Endothelial cell of umbilical vein (primary cell): ENCODE data around the gene SNHG17. TPM values are rescaled to one million over a fixed set of nuclear protein-coding genes. Genes with fewer than 3 reads are reported as not detected.
"Not testable (repeated sequence)": the region's sequence is repeated elsewhere in the genome, so short reads cannot be mapped to it uniquely, and the experiment has no call there.

Source experiments
- BruUV-seq: library from RNA; stranded (reverse); fragments of 400-500 nt; replicated peaks from 2 replicates; lab custom pipeline; 2021; lab: Mats Ljungman, UMichigan
- CTCF ChIA-PET: fragments of 300-600, 350-600 bp; sonication (Branson Sonifier 250); formaldehyde crosslinking; loops from one replicate; lab custom pipeline; 2021; ENCODE audit warnings: antibody characterized with exemption, inconsistent platforms; lab: Charles Lee
- POLR2A ChIA-PET: fragments of 300-600, 350-600 bp; sonication (Branson Sonifier 250); formaldehyde crosslinking; loops from one replicate; lab custom pipeline; 2021; ENCODE audit warnings: antibody characterized with exemption, inconsistent platforms; lab: Charles Lee
- DNase-seq: peaks from one replicate; pipeline ENCODE4 v3.0.0-alpha.2; 2011; ENCODE audit warnings: low read depth, low spot score
- FAIRE-seq: peaks from 2 replicates; lab custom pipeline; 2011; peaks lifted over from hg19 to GRCh38; lab: Jason Lieb, UNC
- H2AFZ ChIP-seq: 2 replicates; pipeline ENCODE4 v1.6.0; 2012; ENCODE audit warnings: low read depth, low read length, control low read depth, inconsistent platforms
- H3K27ac ChIP-seq: 2 replicates; pipeline ENCODE4 v1.5.1; 2011; ENCODE audit warnings: low read depth, mild to moderate bottlenecking, control low read depth, low read length, moderate library complexity; ENCODE audit not compliant: insufficient read depth
- H3K27me3 ChIP-seq, 2 experiments: 2 replicates each; pipeline versions ENCODE4 v1.6.0 to v1.6.1; 2011; ENCODE audit warnings: low read length in 2 of 2, mixed read lengths in 1 of 2; ENCODE audit not compliant: control insufficient read depth in 2 of 2, insufficient read depth in 2 of 2
- H3K36me3 ChIP-seq, 2 experiments: 2 replicates in 1 of 2; 3 replicates in 1 of 2; pipeline ENCODE4 v1.5.1; 2011; ENCODE audit warnings: low read length in 2 of 2, mild to moderate bottlenecking in 1 of 2, moderate library complexity in 1 of 2; ENCODE audit not compliant: control insufficient read depth in 2 of 2, insufficient read depth in 2 of 2; ENCODE audit errors: extremely low read depth in 1 of 2
- H3K4me1 ChIP-seq: 3 replicates; pipeline ENCODE4 v1.5.1; 2011; ENCODE audit warnings: mild to moderate bottlenecking, low read length; ENCODE audit not compliant: control insufficient read depth, insufficient read depth; ENCODE audit errors: extremely low read depth
- H3K4me2 ChIP-seq: 2 replicates; pipeline ENCODE4 v1.6.1; 2011; ENCODE audit warnings: low read length, control low read depth, mixed read lengths; ENCODE audit not compliant: insufficient read depth
- H3K4me3 ChIP-seq, 3 experiments: fragments of 200-600 bp in 1 of 3; sonication (generic), shearing (Covaris generic) in 1 of 3; replicated peaks in 1 of 3; 2 replicates each; pipeline ENCODE4 v1.5.1; 2011 to 2016; ENCODE audit warnings: control low read depth in 3 of 3, low read length in 3 of 3, mild to moderate bottlenecking in 2 of 3, inconsistent platforms in 1 of 3, low read depth in 1 of 3, moderate library complexity in 1 of 3; ENCODE audit not compliant: insufficient read depth in 1 of 3
- H3K79me2 ChIP-seq: 2 replicates; pipeline ENCODE4 v1.6.0; 2012; ENCODE audit warnings: low read length, inconsistent platforms; ENCODE audit not compliant: control insufficient read depth, insufficient read depth
- H3K9ac ChIP-seq: replicated peaks from 2 replicates; pipeline ENCODE3; 2011; ENCODE audit warnings: low read length, control low read depth; ENCODE audit not compliant: insufficient read depth; ENCODE audit errors: extremely low read depth
- H3K9me1 ChIP-seq: replicated peaks from 3 replicates; pipeline ENCODE4 v1.6.0; 2011; ENCODE audit warnings: mild to moderate bottlenecking, low read length; ENCODE audit not compliant: control insufficient read depth, insufficient read depth; ENCODE audit errors: extremely low read depth
- H3K9me3 ChIP-seq: replicated peaks from 2 replicates; pipeline ENCODE4 v1.5.1; 2012; ENCODE audit warnings: low read length, inconsistent platforms; ENCODE audit not compliant: control insufficient read depth, insufficient read depth
- H4K20me1 ChIP-seq: replicated peaks from 2 replicates; pipeline ENCODE3; 2011; ENCODE audit warnings: mild to moderate bottlenecking, low read length; ENCODE audit not compliant: control insufficient read depth, insufficient read depth; ENCODE audit errors: extremely low read depth
- EZH2 ChIP-seq: IDR thresholded peaks from 2 replicates; pipeline ENCODE4 v1.6.1; 2012; ENCODE audit warnings: borderline replicate concordance, low read depth, mild to moderate bottlenecking, moderate library complexity, low read length, inconsistent platforms; ENCODE audit not compliant: severe bottlenecking
- FOS ChIP-seq: IDR thresholded peaks from 2 replicates; pipeline ENCODE4 v1.6.1; 2011; ENCODE audit warnings: mild to moderate bottlenecking, low read length, moderate library complexity, borderline replicate concordance; ENCODE audit not compliant: insufficient read depth
- GATA2 ChIP-seq: IDR thresholded peaks from 2 replicates; pipeline ENCODE4 v1.7.0; 2011; ENCODE audit warnings: low read depth, mild to moderate bottlenecking, moderate library complexity, mixed read lengths, low read length; ENCODE audit not compliant: insufficient read length, insufficient read depth
- JUN ChIP-seq: IDR thresholded peaks from 2 replicates; pipeline ENCODE4 v1.6.1; 2011; ENCODE audit warnings: borderline replicate concordance, low read depth; ENCODE audit not compliant: insufficient read length, insufficient read depth
- MYC ChIP-seq: IDR thresholded peaks from one replicate; pipeline ENCODE4 v1.6.1; 2011; ENCODE audit warnings: mild to moderate bottlenecking, low read depth, low read length
- POLR2A ChIP-seq: IDR thresholded peaks from 2 replicates; pipeline ENCODE4 v1.6.1; 2012; ENCODE audit warnings: low read depth, mild to moderate bottlenecking, control low read depth, low read length
- POLR2AphosphoS5 ChIP-seq: IDR thresholded peaks from 2 replicates; pipeline ENCODE4 v1.6.1; 2012; ENCODE audit warnings: low read depth, mild to moderate bottlenecking, control low read depth, low read length, moderate library complexity; ENCODE audit not compliant: insufficient read depth
- dilution Hi-C: fragments of 300-500 bp; cut with MboI; formaldehyde crosslinking; loops from one replicate; pipeline ENCODE4 v1.15.0; 2019; ENCODE audit warnings: low sequenced_read_pairs; ENCODE audit not compliant: extremely low pct_ligation_motif_present
- intact Hi-C: fragments of 100-400 bp; cut with micrococcal nuclease; formaldehyde crosslinking; loops from one replicate; pipeline ENCODE4 v1.10.0; 2022
- polyA plus RNA-seq, 4 experiments: library from polyadenylated mRNA; depleted of rRNA in 3 of 4; stranded (reverse) in 3 of 4; unstranded in 1 of 4; fragments of >200 nt; gene quantifications; 2 replicates each; pipeline versions ENCODE4 v1.2.1 to v1.2.3, GENCODE V29; 2011 to 2012; ENCODE audit warnings: missing spikeins in 1 of 4
- total RNA-seq: library from RNA; stranded (reverse); gene quantifications from 2 replicates; pipeline ENCODE4 v1.2.3, GENCODE V29; 2021
- TF ChIP-seq, protein P1 (sequence below): IDR thresholded peaks from 2 replicates; pipeline ENCODE4 v1.6.1; 2011; ENCODE audit not compliant: insufficient read depth, insufficient read length
- TF ChIP-seq, protein P2 (sequence below), 2 donors: IDR thresholded peaks; 1 replicate in 1 of 2; 2 replicates in 1 of 2; pipeline ENCODE4 v1.5.1; 2011; ENCODE audit warnings: low read length in 2 of 2, mild to moderate bottlenecking in 2 of 2, moderate library complexity in 2 of 2, control low read depth in 1 of 2, inconsistent platforms in 1 of 2, low read depth in 1 of 2; ENCODE audit not compliant: insufficient read depth in 1 of 2; ENCODE audit errors: extremely low read depth in 1 of 2

The SNHG17 gene
- total and polyA plus RNA-seq, 2 donors (not counting 3 experiments of a cell fraction or from before 2014, with no cell fraction given): 39.4 to 94.0 TPM

DNA sequence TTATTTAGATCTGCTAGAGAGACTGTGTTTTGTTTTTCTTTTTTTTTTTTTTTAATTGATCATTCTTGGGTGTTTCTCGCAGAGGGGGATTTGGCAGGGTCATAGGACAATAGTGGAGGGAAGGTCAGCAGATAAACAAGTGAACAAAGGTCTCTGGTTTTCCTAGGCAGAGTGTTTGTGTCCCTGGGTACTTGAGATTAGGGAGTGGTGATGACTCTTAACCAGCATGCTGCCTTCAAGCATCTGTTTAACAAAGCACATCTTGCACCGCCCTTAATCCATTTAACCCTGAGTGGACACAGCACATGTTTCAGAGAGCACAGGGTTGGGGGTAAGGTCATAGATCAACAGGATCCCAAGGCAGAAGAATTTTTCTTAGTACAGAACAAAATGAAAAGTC is 25.5 kb upstream of the SNHG17 start:
- H2AFZ ChIP-seq, H3K36me3 ChIP-seq, H4K20me1 ChIP-seq, intact Hi-C loops, H3K4me3 ChIP-seq, H3K27me3 ChIP-seq, dilution Hi-C loops, H3K27ac ChIP-seq, H3K9me3 ChIP-seq, POLR2A ChIA-PET, FAIRE-seq, DNase-seq, BruUV-seq, CTCF ChIA-PET, H3K79me2 ChIP-seq, H3K9ac ChIP-seq, H3K9me1 ChIP-seq, H3K4me1 ChIP-seq: not testable (repeated sequence)
- peak overlapping the region; percentile 69 for H3K4me2 ChIP-seq

DNA sequence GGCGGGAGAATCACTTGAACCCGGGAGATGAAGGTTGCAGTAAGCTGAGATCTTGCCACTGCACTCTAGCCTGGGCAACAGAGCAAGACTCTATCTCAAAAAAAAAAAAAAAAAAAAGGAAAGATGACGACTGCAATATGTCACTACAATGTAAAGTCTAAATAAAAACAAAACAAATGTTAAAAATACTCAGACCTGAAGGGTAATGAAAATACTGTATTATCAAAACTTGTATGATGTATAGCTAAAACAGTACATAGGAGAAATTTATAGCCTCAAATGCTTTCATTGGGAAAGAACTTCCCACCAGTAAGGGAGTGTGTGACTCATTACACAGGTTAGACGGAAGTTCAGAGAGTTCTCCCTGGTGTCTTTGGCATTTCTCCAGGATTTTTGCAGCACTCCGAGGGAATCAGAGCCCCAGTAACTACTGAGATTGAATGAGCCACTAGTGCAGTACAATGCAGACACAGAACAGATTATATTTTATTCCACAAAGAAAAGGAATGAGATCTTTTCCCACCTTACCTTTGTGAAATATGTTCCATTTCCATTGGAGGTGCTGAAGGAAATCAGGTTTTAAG is 25.0 kb upstream of the SNHG17 start:
- peak overlapping the region; percentile 69 for H3K4me2 ChIP-seq
- peak overlapping the region; percentile 20 for H3K27ac ChIP-seq
- no peaks in the 10 kb centered on the region for H4K20me1 ChIP-seq
- no peak overlapping the region for H3K9ac ChIP-seq
- no peak overlapping the region for H2AFZ ChIP-seq
- BruUV-seq: no TSS peak
- intact Hi-C loops (no loop called here), dilution Hi-C loops (no loop called here)
- DNase-seq (peak; percentile 87), FAIRE-seq (peak; percentile 96)
- H3K79me2 ChIP-seq: no peaks in the 10 kb centered on the region
- H3K9me3 ChIP-seq: no peaks in the 10 kb centered on the region
- peaks cover 10% of the 10 kb centered on the region for H3K4me1 ChIP-seq
- CTCF ChIA-PET: interaction anchor here (1.3 kb wide), 1 partner anchor 12 kb away, joined by 3 read pairs; the partner anchor contains the start of gene RALGAPB
- H3K4me3 ChIP-seq: no peak overlapping the region
- TF ChIP-seq GATA2: no peak
- TF ChIP-seq POLR2AphosphoS5: peak; percentile 67
- TF ChIP-seq JUN: peak; percentile 62
- no peak for TF ChIP-seq MYC
- peak; percentile 93 for TF ChIP-seq FOS
- TF ChIP-seq, protein P1, sequence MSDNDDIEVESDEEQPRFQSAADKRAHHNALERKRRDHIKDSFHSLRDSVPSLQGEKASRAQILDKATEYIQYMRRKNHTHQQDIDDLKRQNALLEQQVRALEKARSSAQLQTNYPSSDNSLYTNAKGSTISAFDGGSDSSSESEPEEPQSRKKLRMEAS: no peak
- TF ChIP-seq, protein P2, sequence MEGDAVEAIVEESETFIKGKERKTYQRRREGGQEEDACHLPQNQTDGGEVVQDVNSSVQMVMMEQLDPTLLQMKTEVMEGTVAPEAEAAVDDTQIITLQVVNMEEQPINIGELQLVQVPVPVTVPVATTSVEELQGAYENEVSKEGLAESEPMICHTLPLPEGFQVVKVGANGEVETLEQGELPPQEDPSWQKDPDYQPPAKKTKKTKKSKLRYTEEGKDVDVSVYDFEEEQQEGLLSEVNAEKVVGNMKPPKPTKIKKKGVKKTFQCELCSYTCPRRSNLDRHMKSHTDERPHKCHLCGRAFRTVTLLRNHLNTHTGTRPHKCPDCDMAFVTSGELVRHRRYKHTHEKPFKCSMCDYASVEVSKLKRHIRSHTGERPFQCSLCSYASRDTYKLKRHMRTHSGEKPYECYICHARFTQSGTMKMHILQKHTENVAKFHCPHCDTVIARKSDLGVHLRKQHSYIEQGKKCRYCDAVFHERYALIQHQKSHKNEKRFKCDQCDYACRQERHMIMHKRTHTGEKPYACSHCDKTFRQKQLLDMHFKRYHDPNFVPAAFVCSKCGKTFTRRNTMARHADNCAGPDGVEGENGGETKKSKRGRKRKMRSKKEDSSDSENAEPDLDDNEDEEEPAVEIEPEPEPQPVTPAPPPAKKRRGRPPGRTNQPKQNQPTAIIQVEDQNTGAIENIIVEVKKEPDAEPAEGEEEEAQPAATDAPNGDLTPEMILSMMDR (IDR thresholded peaks at IDR 0.05; ENCODE audit: extremely low read depth in 1 of 2, insufficient read depth in 1 of 2, low read depth in 1 of 2, low read length in 2 of 2): no peak
- TF ChIP-seq EZH2: no peak
- TF ChIP-seq POLR2A: no peak
- no peaks in the 10 kb centered on the region for H3K9me1 ChIP-seq
- POLR2A ChIA-PET: no interaction called here
- H3K27me3 ChIP-seq: no peaks in the 10 kb centered on the region
- H3K36me3 ChIP-seq: no peaks in the 10 kb centered on the region
